ENCODE results near the gene LTK. TPM values are rescaled to one million over a fixed set of nuclear protein-coding genes. Genes with fewer than 3 reads are reported as not detected.

The LTK gene
- 0.13 TPM in 1 of 2 replicates, not detected in the other for total RNA-seq

DNA sequence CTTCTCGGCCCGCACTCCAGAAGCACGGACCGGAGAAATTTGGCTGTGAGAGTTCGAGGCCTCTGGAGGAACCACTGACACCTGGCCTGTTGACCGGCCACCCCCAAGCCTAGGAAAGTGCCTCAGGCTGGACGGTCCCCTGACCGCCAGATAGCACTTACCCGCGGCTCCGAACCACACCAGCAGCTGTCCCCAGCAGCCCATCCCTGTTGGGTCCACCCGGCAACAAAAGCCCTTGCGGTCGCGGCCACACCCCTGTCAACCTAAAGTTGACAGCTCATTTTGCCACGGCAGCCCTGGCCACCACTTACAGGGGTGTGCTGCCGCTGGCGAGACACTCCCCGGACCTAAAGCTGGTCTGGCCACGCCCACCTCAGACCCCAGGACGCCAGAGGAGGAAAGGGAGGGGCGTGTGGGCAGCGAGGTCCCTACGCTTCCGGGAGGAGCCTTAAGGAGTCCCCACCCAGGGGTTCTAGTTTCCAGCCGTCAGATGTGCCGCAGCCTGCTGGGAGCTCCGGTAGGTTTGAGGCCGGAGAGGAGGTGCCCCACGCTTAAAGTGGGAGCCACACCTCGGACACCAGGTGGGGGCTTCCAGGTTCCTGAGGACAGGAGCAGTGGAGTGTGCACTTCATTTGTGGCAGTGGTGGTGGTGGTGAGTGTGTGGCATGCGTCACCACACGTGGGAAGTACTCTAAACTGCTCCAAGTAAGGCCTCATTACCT lies at the start of gene LTK:
TSS of gene LTK (minus strand) at position 322 of the 722 bp plus-strand sequence. CDS start at position 204, 118 bp downstream.

DNA sequence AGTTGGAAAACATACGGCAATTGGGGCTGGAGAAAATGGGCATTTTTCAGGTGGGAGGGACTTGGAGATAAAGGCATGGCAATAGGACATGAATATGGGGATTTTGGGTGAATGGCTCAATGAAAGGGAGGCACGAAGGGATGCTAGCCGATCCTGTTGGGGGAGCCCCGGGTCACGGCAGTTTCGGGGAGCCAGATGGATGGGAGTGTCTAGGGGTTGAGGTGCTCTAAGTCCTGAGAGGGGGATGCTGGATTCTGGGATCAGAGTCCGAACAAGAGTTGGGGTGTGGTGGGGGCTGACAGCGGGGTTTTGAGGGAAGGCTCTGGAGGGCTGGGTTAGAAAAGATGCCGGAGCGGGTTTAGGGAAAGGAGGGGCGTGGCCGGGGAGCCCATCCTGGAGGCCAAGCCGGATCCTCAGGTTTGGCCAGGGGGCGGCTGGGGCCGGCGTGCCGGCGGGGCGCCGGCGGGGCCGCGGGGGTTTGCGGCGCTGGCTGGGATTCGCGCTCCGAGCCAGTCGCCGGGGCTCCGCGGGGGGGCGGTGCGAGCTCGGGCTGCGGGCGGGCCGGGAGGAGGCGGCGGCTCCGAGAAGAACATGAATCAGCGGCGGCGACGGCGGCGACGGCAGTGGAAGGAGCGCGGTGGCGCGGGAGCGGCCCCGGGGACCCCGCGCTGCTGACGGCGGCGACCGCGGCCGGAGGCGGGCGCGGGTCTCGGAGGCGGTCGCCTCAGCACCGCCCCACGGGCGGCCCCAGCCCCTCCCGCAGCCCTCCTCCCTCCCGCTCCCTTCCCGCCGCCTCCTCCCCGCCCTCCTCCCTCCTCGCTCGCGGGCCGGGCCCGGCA lies 45.0 kb upstream of the LTK start, which contains the start of gene TYRO3:
TSS of gene TYRO3 (plus strand) at position 813 of the 839 bp plus-strand sequence. CDS start 46 bp downstream, outside the sequence.

DNA sequence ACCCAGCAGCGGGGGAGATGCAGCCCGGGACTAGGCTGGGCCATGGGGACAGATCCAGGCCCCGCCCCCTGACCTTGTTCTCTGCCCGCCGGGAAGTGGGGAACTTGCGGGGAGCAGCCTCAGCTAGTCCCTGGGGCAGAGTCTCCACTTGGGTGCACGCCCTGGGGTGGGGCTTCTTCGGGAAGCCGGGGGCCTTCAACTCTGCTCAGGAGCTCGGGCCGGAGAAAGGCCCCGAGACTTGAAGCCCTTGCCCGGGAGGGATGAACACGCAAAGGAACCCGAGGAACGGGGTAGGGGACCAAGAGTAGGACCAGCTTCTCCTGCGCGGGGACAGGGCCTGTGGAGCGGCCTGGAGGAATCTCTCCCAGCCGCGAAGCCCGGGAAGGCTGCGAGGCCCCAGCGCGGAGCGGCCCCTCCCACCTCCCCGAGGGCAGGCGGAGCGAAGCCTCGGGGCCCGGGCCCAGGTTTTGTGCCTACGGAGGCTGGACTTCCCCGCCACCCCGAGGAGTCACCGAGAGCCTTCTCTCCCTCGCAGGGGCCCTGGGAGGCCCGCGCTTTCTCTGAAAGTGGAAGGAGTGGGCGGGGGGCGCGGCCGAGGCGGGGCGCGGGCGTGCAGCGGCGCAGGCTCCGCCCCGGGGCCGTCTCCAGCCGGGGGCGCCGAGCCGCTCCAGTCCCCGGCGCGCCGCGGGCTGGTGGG lies 20.3 kb downstream of the LTK start, which contains the start of gene ITPKA:
TSS of gene ITPKA (plus strand) at position 670 of the 697 bp plus-strand sequence. CDS start 54 bp downstream, outside the sequence.

Other genes starting within 250 kb of the LTK start
- 1.7 and 8.9 TPM in 2 replicates for gene OIP5, start 181.2 kb downstream of the LTK start, total RNA-seq
- gene NUSAP1, start 180.9 kb downstream of the LTK start, total RNA-seq, result 40.2 and 53.8 TPM in 2 replicates
- 26.8 and 41.3 TPM in 2 replicates for gene NDUFAF1, start 111.3 kb downstream of the LTK start, total RNA-seq
- gene RTF1, start 96.7 kb downstream of the LTK start, total RNA-seq, result 15.6 and 25.2 TPM in 2 replicates
- 1.4 and 44.2 TPM in 2 replicates for gene ITPKA, start 20.0 kb downstream of the LTK start, total RNA-seq
- gene RPAP1, start 30.4 kb upstream of the LTK start, total RNA-seq, result 20.6 and 37.2 TPM in 2 replicates
- 10.1 and 12.4 TPM in 2 replicates for gene TYRO3, start 45.4 kb upstream of the LTK start, total RNA-seq
- 12.7 and 14.9 TPM in 2 replicates for gene MGA, start 146.6 kb upstream of the LTK start, total RNA-seq

Data from epithelial cell of alveolus of lung (primary cell).